MM.1S (cell line): ENCODE results near the gene AFG1L.

Experiments
- CTCF ChIP-seq: fragments of 300-600 bp; sonication (generic); IDR thresholded peaks from 2 replicates; pipeline ENCODE4 v1.5.1; 2016; ENCODE audit warnings: antibody characterized with exemption, low read length, mixed read lengths
- EZH2 ChIP-seq: fragments of 300-600 bp; sonication (generic); optimal IDR thresholded peaks from 2 replicates; pipeline ENCODE3; 2017; ENCODE audit warnings: low read depth, mild to moderate bottlenecking, antibody characterized with exemption, low read length, mixed read lengths

GRCh38 chr6:108355890-108356289, 61.0 kb downstream of the AFG1L start:
- TF ChIP-seq CTCF (no peak), EZH2 (no peak)
